Measurements from ENCODE around the gene PRCC. TPM values are rescaled to one million over a fixed set of nuclear protein-coding genes. Genes with fewer than 3 reads are reported as not detected.

PRCC gene
- total and polyA plus RNA-seq, 2 of the 8 experiments (the other 6 are each of a cell fraction or from before 2014, with no cell fraction given) = 95.2 to 115 TPM

DNA sequence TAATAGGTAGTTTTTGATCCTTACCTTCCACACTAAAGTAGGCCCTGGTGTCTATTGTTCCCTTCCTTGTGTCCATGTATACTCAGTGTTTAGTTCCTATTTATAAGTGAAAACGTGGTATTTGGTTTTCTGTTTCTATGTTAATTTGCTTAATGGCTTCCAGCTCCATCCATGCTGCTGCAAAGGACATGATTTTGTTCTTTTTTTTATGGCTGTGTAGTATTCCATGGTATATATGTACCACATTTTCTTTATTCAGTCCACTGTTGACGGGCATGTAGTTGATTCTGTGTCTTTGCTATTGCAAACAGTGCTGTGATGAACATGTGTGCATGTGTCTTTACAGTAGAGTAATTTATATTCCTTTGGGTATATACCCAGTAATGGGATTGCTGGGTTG lies 20.8 kb downstream of the PRCC start (continued):
- TF ChIP-seq E2F6 (IDR thresholded peaks at IDR 0.05) = no peak
- TF ChIP-seq EP300 (IDR thresholded peaks at IDR 0.05; ENCODE audit: borderline replicate concordance in 1 of 2, low read depth in 2 of 2, low read length in 2 of 2) = no peak
- no peak for TF ChIP-seq RBBP5 (IDR thresholded peaks at IDR 0.05; ENCODE audit: borderline replicate concordance, low read depth, low read length)
